Breast epithelium (tissue), 4 donors: Measurements from ENCODE around the gene CD84. TPM values are rescaled to one million over a fixed set of nuclear protein-coding genes. Genes with fewer than 3 reads are reported as not detected.

Experiments used
- DNase-seq, 2 donors: peaks; one replicate each; pipeline ENCODE4 v3.0.0-alpha.2; 2019; ENCODE audit warnings: low spot score in 2 of 2
- H3K27ac ChIP-seq, 2 donors: fragments of 200-600 bp; sonication (generic) in 1 of 2; one replicate each; pipeline ENCODE4 v1.5.1; 2016 to 2019; ENCODE audit warnings: mild to moderate bottlenecking in 1 of 2
- H3K27me3 ChIP-seq, 2 donors: fragments of 200-600 bp; sonication (generic) in 1 of 2; one replicate each; pipeline versions ENCODE4 v1.5.1 to v1.6.0; 2017 to 2019; ENCODE audit warnings: control low read depth in 1 of 2, mild to moderate bottlenecking in 1 of 2
- H3K36me3 ChIP-seq: fragments of 200-600 bp; one replicate; pipeline ENCODE4 v1.5.1; 2019
- H3K4me1 ChIP-seq, 2 donors: fragments of 200-600 bp; sonication (generic); one replicate each; pipeline ENCODE4 v1.5.1; 2016 to 2019; ENCODE audit warnings: control low read depth in 1 of 2
- H3K4me3 ChIP-seq, 3 donors: fragments of 200-600 bp; sonication (generic); 1 replicate in 2 of 3; 2 replicates in 1 of 3; pipeline ENCODE4 v1.5.1; 2016 to 2019; ENCODE audit warnings: mild to moderate bottlenecking in 3 of 3, moderate library complexity in 2 of 3
- H3K9me3 ChIP-seq, 2 donors: fragments of 200-600 bp; sonication (generic) in 1 of 2; one replicate each; pipeline ENCODE4 v1.5.1; 2016 to 2019; ENCODE audit warnings: control low read depth in 1 of 2
- POLR2A ChIP-seq: fragments of 450-650 bp; IDR thresholded peaks from one replicate; pipeline ENCODE4 v1.6.1; 2016; ENCODE audit warnings: antibody characterized with exemption, mild to moderate bottlenecking, moderate library complexity
- POLR2AphosphoS5 ChIP-seq, 3 donors: sonication (generic); formaldehyde crosslinking; IDR thresholded peaks; one replicate each; pipeline ENCODE4 v1.6.1; 2017; ENCODE audit warnings: antibody characterized with exemption in 3 of 3
- intact Hi-C: fragments of 100-400 bp; cut with DNase I; formaldehyde crosslinking; loops from one replicate; pipeline ENCODE4 v1.15.1; 2023; ENCODE audit warnings: low total_unique reads
- total RNA-seq, 3 donors: library from RNA; depleted of rRNA; stranded (reverse); fragments of >200 nt; gene quantifications; one replicate each; pipeline ENCODE4 v1.1.0, GENCODE V29; 2016
- TF ChIP-seq, protein P1 (sequence below), 3 donors: fragments of 450-650 bp; IDR thresholded peaks; one replicate each; pipeline ENCODE4 v1.5.1; 2016 to 2017; ENCODE audit warnings: antibody characterized with exemption in 3 of 3, mild to moderate bottlenecking in 3 of 3, moderate library complexity in 3 of 3

CD84 gene
- total RNA-seq, 3 donors from 2014 or later, result 2.3 to 17.0 (median 9.8) TPM

DNA sequence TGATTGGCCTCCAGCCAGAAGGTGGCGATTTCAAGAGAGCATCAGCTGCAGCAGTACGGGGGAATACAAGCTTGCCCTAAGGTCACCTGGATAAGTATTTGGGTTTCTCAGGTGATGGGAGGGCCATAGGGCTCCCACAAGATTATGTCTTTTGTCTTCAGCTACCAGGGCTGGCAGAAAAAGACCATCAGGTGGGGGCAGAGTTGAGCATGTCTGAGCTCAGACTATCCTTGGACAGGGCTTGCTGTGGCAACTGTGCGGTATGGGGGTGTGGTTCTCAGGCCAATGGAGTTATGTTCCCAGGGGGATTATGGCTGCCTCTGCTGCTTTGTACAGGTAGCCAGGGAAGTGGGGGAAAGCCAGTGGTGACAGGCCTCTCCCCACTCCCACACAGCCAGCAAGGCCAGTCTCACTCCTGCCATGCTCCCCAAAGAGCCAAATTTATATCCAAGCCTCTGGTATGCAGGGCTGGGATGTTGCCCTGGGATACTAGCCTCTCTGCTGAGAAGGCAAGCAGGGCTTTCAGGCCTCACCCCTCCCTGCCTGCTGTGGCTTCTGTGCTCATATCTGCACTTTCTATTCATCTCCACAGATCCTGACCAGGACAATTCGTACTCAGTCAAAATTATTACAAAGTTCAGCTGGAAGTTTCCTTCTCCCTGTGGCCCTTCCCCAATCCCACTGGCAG is 26.6 kb upstream of the CD84 start:
- intact Hi-C loops, result no loop called here
- Histone ChIP-seq H3K9me3 (peaks cover 4 to 9% of the 10 kb centered on the region in 2 donors), H3K27ac (no peak overlapping the region), H3K27me3 (no peaks in the 10 kb centered on the region), H3K36me3 (no peaks in the 10 kb centered on the region), H3K4me1 (no peaks in the 10 kb centered on the region), H3K4me3 (no peak overlapping the region)
- no peak for TF ChIP-seq POLR2A
- TF ChIP-seq, protein P1, sequence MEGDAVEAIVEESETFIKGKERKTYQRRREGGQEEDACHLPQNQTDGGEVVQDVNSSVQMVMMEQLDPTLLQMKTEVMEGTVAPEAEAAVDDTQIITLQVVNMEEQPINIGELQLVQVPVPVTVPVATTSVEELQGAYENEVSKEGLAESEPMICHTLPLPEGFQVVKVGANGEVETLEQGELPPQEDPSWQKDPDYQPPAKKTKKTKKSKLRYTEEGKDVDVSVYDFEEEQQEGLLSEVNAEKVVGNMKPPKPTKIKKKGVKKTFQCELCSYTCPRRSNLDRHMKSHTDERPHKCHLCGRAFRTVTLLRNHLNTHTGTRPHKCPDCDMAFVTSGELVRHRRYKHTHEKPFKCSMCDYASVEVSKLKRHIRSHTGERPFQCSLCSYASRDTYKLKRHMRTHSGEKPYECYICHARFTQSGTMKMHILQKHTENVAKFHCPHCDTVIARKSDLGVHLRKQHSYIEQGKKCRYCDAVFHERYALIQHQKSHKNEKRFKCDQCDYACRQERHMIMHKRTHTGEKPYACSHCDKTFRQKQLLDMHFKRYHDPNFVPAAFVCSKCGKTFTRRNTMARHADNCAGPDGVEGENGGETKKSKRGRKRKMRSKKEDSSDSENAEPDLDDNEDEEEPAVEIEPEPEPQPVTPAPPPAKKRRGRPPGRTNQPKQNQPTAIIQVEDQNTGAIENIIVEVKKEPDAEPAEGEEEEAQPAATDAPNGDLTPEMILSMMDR (IDR thresholded peaks at IDR 0.05), result no peak
- no peak for TF ChIP-seq POLR2AphosphoS5 (IDR thresholded peaks at IDR 0.05)
- no peak for DNase-seq

DNA sequence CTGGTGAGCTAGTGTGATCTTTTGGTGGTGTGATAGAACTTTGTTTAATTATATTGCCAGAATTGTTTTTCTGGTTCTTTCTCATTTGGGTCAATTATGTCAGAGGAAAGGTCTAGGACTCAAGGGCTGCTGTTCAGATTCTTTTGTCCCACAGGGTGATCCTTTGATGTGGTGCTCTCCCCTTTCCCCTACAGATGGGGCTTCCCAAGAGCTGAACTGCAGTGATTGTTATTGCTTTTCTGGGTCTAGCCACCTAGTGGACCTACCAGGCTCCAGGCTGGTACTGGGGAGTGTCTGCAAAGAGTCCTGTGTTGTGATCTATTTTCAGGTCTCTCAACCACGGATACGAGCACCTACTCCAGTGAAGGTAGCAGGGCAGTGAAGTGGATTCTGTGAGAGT is 25.9 kb upstream of the CD84 start:
- Histone ChIP-seq H3K27me3 (no peaks in the 10 kb centered on the region), H3K36me3 (no peaks in the 10 kb centered on the region), H3K9me3 (peaks cover 5 to 16% of the 10 kb centered on the region in 2 donors), H3K4me3 (no peak overlapping the region), H3K4me1 (no peaks in the 10 kb centered on the region), H3K27ac (no peak overlapping the region)
- intact Hi-C loops, result no loop called here
- TF ChIP-seq POLR2AphosphoS5 (IDR thresholded peaks at IDR 0.05), result no peak
- TF ChIP-seq POLR2A, result no peak
- TF ChIP-seq, protein P1 (IDR thresholded peaks at IDR 0.05), result no peak
- DNase-seq, result no peak

GRCh38 chr1:160597705-160598104 is 18.4 kb upstream of the CD84 start:
- Histone ChIP-seq H3K27ac (no peak overlapping the region), H3K4me3 (no peak overlapping the region), H3K27me3 (no peaks in the 10 kb centered on the region), H3K36me3 (no peaks in the 10 kb centered on the region), H3K4me1 (no peaks in the 10 kb centered on the region), H3K9me3 (peaks cover 5 to 16% of the 10 kb centered on the region in 2 donors)
- no peak for DNase-seq
- intact Hi-C loops, result no loop called here
- TF ChIP-seq POLR2AphosphoS5 (IDR thresholded peaks at IDR 0.05), result no peak
- TF ChIP-seq POLR2A, result no peak
- TF ChIP-seq, protein P1 (IDR thresholded peaks at IDR 0.05), result no peak

DNA sequence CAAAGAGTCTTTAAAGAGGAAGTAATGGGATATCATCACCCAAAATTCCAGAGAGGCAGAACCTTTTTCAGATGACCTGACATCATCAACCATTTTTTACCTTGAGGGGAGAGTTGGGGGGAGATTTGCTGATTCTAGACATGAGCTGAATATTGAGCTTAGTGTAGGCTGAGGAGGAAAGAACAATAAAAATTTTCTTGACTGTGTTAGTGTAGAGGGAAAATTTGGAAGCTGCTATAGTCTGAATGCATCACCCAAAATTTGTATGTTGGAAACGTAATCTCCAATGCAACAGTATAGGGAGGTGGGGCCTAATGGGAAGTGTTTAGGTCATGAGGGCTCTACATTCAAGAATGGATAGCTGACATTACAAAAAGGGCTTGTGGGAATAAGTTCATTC is 17.8 kb upstream of the CD84 start:
- DNase-seq, result no peak
- Histone ChIP-seq H3K27ac (no peak overlapping the region), H3K4me3 (no peak overlapping the region), H3K9me3 (peaks cover 5 to 16% of the 10 kb centered on the region in 2 donors), H3K36me3 (no peaks in the 10 kb centered on the region), H3K4me1 (no peaks in the 10 kb centered on the region), H3K27me3 (no peaks in the 10 kb centered on the region)
- TF ChIP-seq POLR2A (no peak), POLR2AphosphoS5 (IDR thresholded peaks at IDR 0.05) (no peak)
- TF ChIP-seq, protein P1 (IDR thresholded peaks at IDR 0.05), result no peak
- intact Hi-C loops, result no loop called here

GRCh38 chr1:160590488-160590887 is 11.2 kb upstream of the CD84 start:
- H3K4me3 ChIP-seq, result no peak overlapping the region
- H3K9me3 ChIP-seq, result no peaks in the 10 kb centered on the region
- no peaks in the 10 kb centered on the region for H3K4me1 ChIP-seq
- DNase-seq, result no peak
- H3K27ac ChIP-seq, result no peak overlapping the region
- no peaks in the 10 kb centered on the region for H3K27me3 ChIP-seq
- intact Hi-C loops, result no loop called here
- no peaks in the 10 kb centered on the region for H3K36me3 ChIP-seq
- TF ChIP-seq POLR2AphosphoS5 (IDR thresholded peaks at IDR 0.05) (no peak), POLR2A (no peak)
- TF ChIP-seq, protein P1 (IDR thresholded peaks at IDR 0.05), result no peak
